Stomach (tissue), 9 donors: Measurements from ENCODE around the gene IRF6. TPM values are rescaled to one million over a fixed set of nuclear protein-coding genes. Genes with fewer than 3 reads are reported as not detected.

Source experiments
- DNase-seq, 2 donors: peaks; one replicate each; pipeline versions ENCODE4 v3.0.0 to v3.0.0-alpha.2; 2013 to 2019
- H3K27ac ChIP-seq, 5 donors: fragments of 200-600 bp in 4 of 5; sonication (generic) in 4 of 5; one replicate each; pipeline ENCODE4 v1.5.1; 2013 to 2019; ENCODE audit warnings: mild to moderate bottlenecking in 1 of 5, moderate library complexity in 1 of 5
- H3K27me3 ChIP-seq, 3 donors: fragments of 200-600 bp; sonication (generic); one replicate each; pipeline ENCODE4 v1.5.1; 2017 to 2019; ENCODE audit warnings: mixed run types in 1 of 3
- H3K36me3 ChIP-seq, 4 donors: fragments of 200-600 bp; sonication (generic); 1 replicate in 3 of 4; 2 replicates in 1 of 4; pipeline ENCODE4 v1.5.1; 2016 to 2019
- H3K4me1 ChIP-seq, 4 donors: fragments of 200-600 bp; sonication (generic); one replicate each; pipeline ENCODE4 v1.5.1; 2016 to 2019
- H3K4me3 ChIP-seq, 4 donors: fragments of 200-600 bp; sonication (generic) in 3 of 4; one replicate each; pipeline ENCODE4 v1.5.1; 2016 to 2019; ENCODE audit warnings: mild to moderate bottlenecking in 1 of 4
- H3K9me3 ChIP-seq, 4 donors: fragments of 200-600 bp; sonication (generic); one replicate each; pipeline ENCODE4 v1.5.1; 2016 to 2019
- EP300 ChIP-seq: sonication (generic); formaldehyde crosslinking; IDR thresholded peaks from one replicate; pipeline ENCODE4 v1.6.1; 2017; ENCODE audit warnings: antibody characterized with exemption
- POLR2A ChIP-seq, 4 donors: fragments of 450-650 bp; IDR thresholded peaks; one replicate each; pipeline ENCODE4 v1.6.1; 2016; ENCODE audit warnings: antibody characterized with exemption in 4 of 4, control low read depth in 2 of 4, mild to moderate bottlenecking in 1 of 4, moderate library complexity in 1 of 4
- POLR2AphosphoS5 ChIP-seq, 3 donors: sonication (generic); formaldehyde crosslinking; IDR thresholded peaks; one replicate each; pipeline ENCODE4 v1.6.1; 2016; ENCODE audit warnings: antibody characterized with exemption in 3 of 3
- WGBS, 5 donors: extraction: QIAGEN DNeasy Blood & Tissue Kit in 3 of 5; methylation state at CpG; one replicate each; pipeline versions ENCODE4 v1.1.5 to v1.1.7; 2013 to 2018; 5-methylcytosine and 5-hydroxymethylcytosine counted together
- intact Hi-C: fragments of 100-400 bp; cut with DNase I; formaldehyde crosslinking; loops from one replicate; pipeline ENCODE4 v1.15.1; 2023; ENCODE audit warnings: low total_unique reads
- polyA plus RNA-seq, 3 donors: library from polyadenylated mRNA; stranded (reverse); fragments of 200-250 nt; gene quantifications; one replicate each; pipeline ENCODE4 v1.2.3, GENCODE V29; 2013
- total RNA-seq, 5 donors: library from RNA; depleted of rRNA; stranded (reverse); fragments of >200 nt; gene quantifications; one replicate each; pipeline versions ENCODE4 v1.1.0 to v1.2.3, GENCODE V29; 2014 to 2016
- TF ChIP-seq, protein P1 (sequence below), 7 experiments: fragments of 450-650 bp in 4 of 7; fragments of 200-600 bp in 3 of 7; sonication (generic) in 3 of 7; IDR thresholded peaks; one replicate each; pipeline ENCODE4 v1.5.1; 2016 to 2019; ENCODE audit warnings: antibody characterized with exemption in 7 of 7, control low read depth in 2 of 7, mild to moderate bottlenecking in 1 of 7
- donor health status: healthy with polysubstance abuse.
- donor health status: Bipolar disorder and iron deficiency.
- donor health status: healthy.

IRF6 gene
- total and polyA plus RNA-seq, 8 donors = 11.6 to 64.8 (median 26.5) TPM

DNA sequence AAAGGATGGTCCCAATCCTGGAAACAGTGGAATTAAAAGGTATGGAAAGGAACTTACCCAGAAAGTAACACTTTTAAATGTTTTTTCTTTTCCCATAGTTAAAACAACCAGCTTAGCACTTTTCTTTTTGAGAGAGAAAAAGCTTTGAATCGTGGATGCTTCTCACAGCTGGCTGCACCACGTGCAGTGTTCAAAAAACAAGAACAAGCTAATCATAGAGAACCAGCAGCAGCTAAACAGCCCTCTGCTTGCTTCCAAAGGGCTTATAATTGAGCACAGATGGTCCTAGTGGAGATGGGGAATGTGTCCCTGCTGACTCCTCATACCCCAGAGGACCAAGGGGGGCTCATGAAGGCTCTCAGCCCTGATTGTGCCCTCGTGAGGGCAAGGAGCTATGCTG, 48.3 kb upstream of the IRF6 start:
- WGBS, 5 donors = 56 to 93% (median 84%) methylated on average over 3 of the region's 3 CpGs
- intact Hi-C loops = no loop called here
- Histone ChIP-seq H3K9me3 (no peaks in the 10 kb centered on the region), H3K4me1 (no peaks in the 10 kb centered on the region), H3K27me3 (no peaks in the 10 kb centered on the region), H3K27ac (no peak overlapping the region), H3K4me3 (no peak overlapping the region), H3K36me3 (peaks cover 34 to 71% (median 63%) of the 10 kb centered on the region in 4 donors)
- DNase-seq = no peak
- TF ChIP-seq EP300 (no peak), POLR2A (IDR thresholded peaks at IDR 0.05) (no peak), POLR2AphosphoS5 (IDR thresholded peaks at IDR 0.05) (no peak)
- TF ChIP-seq, protein P1, sequence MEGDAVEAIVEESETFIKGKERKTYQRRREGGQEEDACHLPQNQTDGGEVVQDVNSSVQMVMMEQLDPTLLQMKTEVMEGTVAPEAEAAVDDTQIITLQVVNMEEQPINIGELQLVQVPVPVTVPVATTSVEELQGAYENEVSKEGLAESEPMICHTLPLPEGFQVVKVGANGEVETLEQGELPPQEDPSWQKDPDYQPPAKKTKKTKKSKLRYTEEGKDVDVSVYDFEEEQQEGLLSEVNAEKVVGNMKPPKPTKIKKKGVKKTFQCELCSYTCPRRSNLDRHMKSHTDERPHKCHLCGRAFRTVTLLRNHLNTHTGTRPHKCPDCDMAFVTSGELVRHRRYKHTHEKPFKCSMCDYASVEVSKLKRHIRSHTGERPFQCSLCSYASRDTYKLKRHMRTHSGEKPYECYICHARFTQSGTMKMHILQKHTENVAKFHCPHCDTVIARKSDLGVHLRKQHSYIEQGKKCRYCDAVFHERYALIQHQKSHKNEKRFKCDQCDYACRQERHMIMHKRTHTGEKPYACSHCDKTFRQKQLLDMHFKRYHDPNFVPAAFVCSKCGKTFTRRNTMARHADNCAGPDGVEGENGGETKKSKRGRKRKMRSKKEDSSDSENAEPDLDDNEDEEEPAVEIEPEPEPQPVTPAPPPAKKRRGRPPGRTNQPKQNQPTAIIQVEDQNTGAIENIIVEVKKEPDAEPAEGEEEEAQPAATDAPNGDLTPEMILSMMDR (IDR thresholded peaks at IDR 0.05) = no peak

DNA sequence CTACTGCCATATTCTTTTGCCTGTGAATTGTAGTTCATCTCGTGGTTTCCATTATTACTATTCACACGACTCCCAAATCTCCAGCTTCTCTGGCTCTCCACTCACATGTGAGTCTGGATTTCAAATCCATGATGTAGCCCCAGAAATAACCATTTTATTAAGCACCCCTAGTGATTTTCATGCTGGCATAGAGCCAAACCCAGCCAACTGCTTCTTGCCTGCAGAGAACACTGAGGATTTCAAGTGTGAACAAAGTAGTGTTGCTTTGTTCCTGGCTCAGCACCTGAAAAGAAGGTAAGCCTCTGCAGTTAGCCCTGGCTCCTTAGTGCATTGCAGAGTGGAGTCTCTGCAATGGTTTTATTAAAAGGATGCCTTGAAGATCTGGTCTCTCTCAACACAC, 47.7 kb upstream of the IRF6 start:
- WGBS, 5 donors = 89 to 100% (median 98%) methylated on average over 2 of the region's 2 CpGs
- Histone ChIP-seq H3K4me1 (no peaks in the 10 kb centered on the region), H3K9me3 (no peaks in the 10 kb centered on the region), H3K4me3 (no peak overlapping the region), H3K36me3 (peaks cover 34 to 76% (median 68%) of the 10 kb centered on the region in 4 donors), H3K27ac (no peak overlapping the region), H3K27me3 (no peaks in the 10 kb centered on the region)
- TF ChIP-seq POLR2AphosphoS5 (IDR thresholded peaks at IDR 0.05) = no peak
- TF ChIP-seq, protein P1 (IDR thresholded peaks at IDR 0.05) = no peak
- TF ChIP-seq EP300 = no peak
- intact Hi-C loops = no loop called here
- DNase-seq = no peak

DNA sequence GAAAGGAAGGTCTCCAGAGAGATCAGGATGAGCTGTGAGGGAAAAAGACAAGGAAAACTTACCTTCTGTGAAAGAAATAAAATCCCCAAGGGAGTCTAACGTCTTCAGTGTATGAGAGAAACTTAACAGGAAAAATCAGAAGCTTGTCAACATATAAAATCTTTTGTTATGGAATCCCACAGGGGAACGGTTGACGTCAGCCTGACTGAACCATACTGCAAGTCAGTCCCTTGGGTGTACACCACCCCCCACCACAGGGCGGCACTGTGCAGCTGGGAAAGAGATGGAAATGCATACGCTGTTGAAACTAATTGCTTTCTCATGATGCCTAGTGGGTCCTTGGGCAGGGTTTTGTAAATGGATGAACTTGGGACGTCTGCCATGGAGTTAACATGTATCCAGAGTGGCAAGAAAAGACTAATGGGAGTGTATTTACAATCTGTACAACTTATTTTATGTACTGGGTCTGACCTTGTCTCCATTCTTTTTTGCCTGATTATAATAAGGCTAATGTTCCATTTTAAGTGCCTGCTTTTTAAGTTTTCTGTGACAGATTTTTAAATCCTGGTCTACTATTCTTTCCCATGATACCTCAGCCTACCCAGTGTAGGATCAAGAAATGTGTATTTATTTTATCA, 44.5 kb upstream of the IRF6 start:
- peak; percentile 36 to 51 for DNase-seq
- Histone ChIP-seq H3K27ac (no peak overlapping the region), H3K27me3 (no peaks in the 10 kb centered on the region), H3K9me3 (no peaks in the 10 kb centered on the region), H3K36me3 (peaks cover 37 to 100% (median 96%) of the 10 kb centered on the region in 4 donors), H3K4me3 (no peak overlapping the region), H3K4me1 (no peaks in the 10 kb centered on the region)
- TF ChIP-seq, protein P1 (IDR thresholded peaks at IDR 0.05) = peak in 2 of 7 experiments; percentile 17 to 34
- no peak for TF ChIP-seq POLR2A (IDR thresholded peaks at IDR 0.05)
- 57 to 69% (median 59%) methylated on average over 6 of the region's 6 CpGs for WGBS, 5 donors
- intact Hi-C loops = no loop called here

DNA sequence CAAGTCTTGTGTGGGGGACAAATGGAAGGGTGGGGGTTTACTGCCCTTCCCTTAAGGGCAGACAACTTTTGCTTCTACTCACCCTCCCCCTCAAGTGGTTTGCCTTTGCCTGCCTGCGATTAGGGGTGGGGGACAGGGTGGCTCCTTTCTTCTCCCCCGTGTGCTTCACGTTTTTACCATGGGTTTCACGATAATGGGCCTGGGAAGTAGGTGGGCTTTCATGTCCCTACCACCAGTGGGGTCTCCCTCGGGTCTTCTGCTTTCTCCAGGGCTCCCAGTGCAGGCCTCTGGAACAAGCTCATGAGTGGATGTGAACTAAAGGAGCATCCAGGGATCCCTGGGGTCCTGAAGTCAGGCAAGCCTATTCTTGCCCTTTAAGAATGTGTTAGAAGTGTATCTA, 43.4 kb upstream of the IRF6 start:
- TF ChIP-seq EP300 (no peak), POLR2A (IDR thresholded peaks at IDR 0.05) (no peak), POLR2AphosphoS5 (IDR thresholded peaks at IDR 0.05) (no peak)
- TF ChIP-seq, protein P1 (IDR thresholded peaks at IDR 0.05) = no peak
- no peak for DNase-seq
- Histone ChIP-seq H3K4me3 (no peak overlapping the region), H3K9me3 (no peaks in the 10 kb centered on the region), H3K4me1 (no peaks in the 10 kb centered on the region), H3K27me3 (no peaks in the 10 kb centered on the region), H3K27ac (no peak overlapping the region), H3K36me3 (peaks cover 40 to 100% (median 96%) of the 10 kb centered on the region in 4 donors)
- WGBS, 5 donors = 82 to 94% (median 91%) methylated on average over 5 of the region's 5 CpGs
- intact Hi-C loops = no loop called here
